Measurements from ENCODE around the gene PHLDB3. TPM values are rescaled to one million over a fixed set of nuclear protein-coding genes. Genes with fewer than 3 reads are reported as not detected.

Gene PHLDB3
- polyA plus RNA-seq, 1 of the 3 experiments (the other 2 are of a cell fraction): 15.6 TPM

GRCh38 chr19:43467730-43468129 is 36.8 kb downstream of the PHLDB3 start:
- Histone ChIP-seq H3F3A (replicated peaks; ENCODE audit: insufficient read depth) (peaks cover 5% of the 10 kb centered on the region), H3K27ac (ENCODE audit: low read depth in 2 of 2, low read length in 1 of 2) (no peak overlapping the region), H3K9me3 (no peaks in the 10 kb centered on the region), H3K9ac (no peak overlapping the region), H3K9me2 (no peaks in the 10 kb centered on the region), H2AFZ (ENCODE audit: low read depth) (peak overlapping the region; percentile 59; the same call in 1 of the 2 replicates), H3K79me2 (ENCODE audit: insufficient read depth) (no peaks in the 10 kb centered on the region), H3K4me1 (ENCODE audit: control insufficient read depth in 1 of 2, insufficient read depth in 2 of 2, low read depth in 1 of 2, low read length in 1 of 2) (peaks cover 0 to 9% of the 10 kb centered on the region in 2 experiments; a peak in 1 of 4 replicates), H3K4me2 (no peak overlapping the region), H3K36me3 (replicated peaks in 1 of 2; ENCODE audit: control insufficient read depth in 1 of 2, insufficient read depth in 2 of 2, low read length in 1 of 2) (no peaks in the 10 kb centered on the region), H3K4me3 (ENCODE audit: low read depth in 2 of 2, low read length in 1 of 2) (no peak overlapping the region), H3K27me3 (ENCODE audit: insufficient read depth) (no peaks in the 10 kb centered on the region), H4K20me1 (ENCODE audit: insufficient read depth) (no peaks in the 10 kb centered on the region)
- TF ChIP-seq TAF1 (IDR thresholded peaks at IDR 0.05; ENCODE audit: borderline replicate concordance, low read depth, low read length) (no peak), EZH2phosphoT487 (IDR thresholded peaks at IDR 0.05; ENCODE audit: borderline replicate concordance, low read depth) (no peak), FOSL2 (IDR thresholded peaks at IDR 0.05; ENCODE audit: borderline replicate concordance, low read depth) (no peak), REST (IDR thresholded peaks at IDR 0.05; ENCODE audit: low read depth, low read length) (no peak), CTCF (IDR thresholded peaks at IDR 0.05) (no peak), SMC3 (IDR thresholded peaks at IDR 0.05; ENCODE audit: low read depth, low read length) (no peak), EP300 (IDR thresholded peaks at IDR 0.05; ENCODE audit: borderline replicate concordance in 1 of 2, low read depth in 1 of 2, low read length in 1 of 2) (no peak), ZBTB33 (IDR thresholded peaks at IDR 0.05; ENCODE audit: borderline replicate concordance, low read depth) (no peak), TEAD4 (IDR thresholded peaks at IDR 0.05; ENCODE audit: borderline replicate concordance, insufficient read depth) (no peak), RAD21 (IDR thresholded peaks at IDR 0.05; ENCODE audit: low read length) (no peak), RXRA (IDR thresholded peaks at IDR 0.05; ENCODE audit: borderline replicate concordance, low read depth) (no peak), NFIC (IDR thresholded peaks at IDR 0.05; ENCODE audit: borderline replicate concordance) (no peak), JUND (IDR thresholded peaks at IDR 0.05) (no peak), USF1 (IDR thresholded peaks at IDR 0.05; ENCODE audit: borderline replicate concordance, low read depth) (no peak), RCOR1 (IDR thresholded peaks at IDR 0.05; ENCODE audit: low read length) (no peak), MXI1 (IDR thresholded peaks at IDR 0.05; ENCODE audit: low read depth, low read length) (no peak), IRF3 (IDR thresholded peaks at IDR 0.05; ENCODE audit: low read depth, low read length) (no peak)
- CTCF ChIA-PET: interaction anchor here (0.9 to 2.5 kb wide), 4 partner anchors 21 to 51 kb away, joined by 3 to 9 read pairs (median 4); partner anchors contain the start of gene PHLDB3
- 74% methylated on average over 4 of the region's 4 CpGs for WGBS (ENCODE audit: low lambda C conversion rate)
- DNase-seq: no peak
- POLR2A ChIA-PET: no interaction called here

Data from SK-N-SH (cell line).